OCI-LY3 (cell line): ENCODE data around the gene ARMC10.

Experiments
- CTCF ChIP-seq: fragments of 200-600, 300-600 bp; sonication (generic); IDR thresholded peaks from 2 replicates; pipeline ENCODE4 v1.5.1; 2014; ENCODE audit warnings: antibody characterized with exemption, low read length, low read depth
- EZH2phosphoT487 ChIP-seq: fragments of 200-600 bp; shearing (Covaris generic); IDR thresholded peaks from 2 replicates; pipeline ENCODE4 v1.6.1; 2018; ENCODE audit warnings: antibody characterized with exemption, mixed run types, low read depth

GRCh38 chr7:103097041-103097440, 22.1 kb downstream of the ARMC10 start:
- TF ChIP-seq CTCF (no peak), EZH2phosphoT487 (no peak)
